Subcutaneous adipose tissue (tissue), 4 donors: ENCODE measurements around the gene RUFY4. TPM values are rescaled to one million over a fixed set of nuclear protein-coding genes. Genes with fewer than 3 reads are reported as not detected.

Experiments
- total RNA-seq, 4 donors: library from RNA; depleted of rRNA; stranded (reverse); fragments of >200 nt; gene quantifications; one replicate each; pipeline ENCODE4 v1.1.0, GENCODE V29; 2016
- TF ChIP-seq, protein P1 (sequence below): fragments of 450-650 bp; IDR thresholded peaks from one replicate; pipeline ENCODE4 v1.5.1; 2016; ENCODE audit warnings: low read depth, mild to moderate bottlenecking, control low read depth, antibody characterized with exemption, moderate library complexity

Gene RUFY4
- total RNA-seq, 4 donors from 2014 or later, result 0.85 to 2.4 TPM; not detected in 2

DNA sequence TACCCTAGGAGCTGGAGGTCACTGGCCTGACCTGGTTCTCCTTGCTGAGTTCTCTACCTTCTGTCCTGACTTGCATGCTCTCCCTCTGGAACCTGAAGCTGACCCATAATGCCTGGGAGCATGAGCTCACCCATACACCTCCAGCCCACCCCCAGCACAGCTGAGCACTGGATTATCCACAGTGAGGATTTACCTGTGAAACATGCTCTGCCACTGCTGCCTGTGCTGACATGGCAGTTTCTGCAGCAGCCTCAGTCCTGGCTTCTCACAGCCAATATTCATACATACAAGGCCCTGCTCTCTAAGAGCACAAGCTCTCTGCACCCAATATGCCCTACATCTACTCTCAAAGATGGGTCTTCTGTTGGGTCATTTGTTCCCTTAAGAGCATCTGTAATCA lies 61.8 kb downstream of the RUFY4 start:
- TF ChIP-seq, protein P1, sequence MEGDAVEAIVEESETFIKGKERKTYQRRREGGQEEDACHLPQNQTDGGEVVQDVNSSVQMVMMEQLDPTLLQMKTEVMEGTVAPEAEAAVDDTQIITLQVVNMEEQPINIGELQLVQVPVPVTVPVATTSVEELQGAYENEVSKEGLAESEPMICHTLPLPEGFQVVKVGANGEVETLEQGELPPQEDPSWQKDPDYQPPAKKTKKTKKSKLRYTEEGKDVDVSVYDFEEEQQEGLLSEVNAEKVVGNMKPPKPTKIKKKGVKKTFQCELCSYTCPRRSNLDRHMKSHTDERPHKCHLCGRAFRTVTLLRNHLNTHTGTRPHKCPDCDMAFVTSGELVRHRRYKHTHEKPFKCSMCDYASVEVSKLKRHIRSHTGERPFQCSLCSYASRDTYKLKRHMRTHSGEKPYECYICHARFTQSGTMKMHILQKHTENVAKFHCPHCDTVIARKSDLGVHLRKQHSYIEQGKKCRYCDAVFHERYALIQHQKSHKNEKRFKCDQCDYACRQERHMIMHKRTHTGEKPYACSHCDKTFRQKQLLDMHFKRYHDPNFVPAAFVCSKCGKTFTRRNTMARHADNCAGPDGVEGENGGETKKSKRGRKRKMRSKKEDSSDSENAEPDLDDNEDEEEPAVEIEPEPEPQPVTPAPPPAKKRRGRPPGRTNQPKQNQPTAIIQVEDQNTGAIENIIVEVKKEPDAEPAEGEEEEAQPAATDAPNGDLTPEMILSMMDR, result no peak

DNA sequence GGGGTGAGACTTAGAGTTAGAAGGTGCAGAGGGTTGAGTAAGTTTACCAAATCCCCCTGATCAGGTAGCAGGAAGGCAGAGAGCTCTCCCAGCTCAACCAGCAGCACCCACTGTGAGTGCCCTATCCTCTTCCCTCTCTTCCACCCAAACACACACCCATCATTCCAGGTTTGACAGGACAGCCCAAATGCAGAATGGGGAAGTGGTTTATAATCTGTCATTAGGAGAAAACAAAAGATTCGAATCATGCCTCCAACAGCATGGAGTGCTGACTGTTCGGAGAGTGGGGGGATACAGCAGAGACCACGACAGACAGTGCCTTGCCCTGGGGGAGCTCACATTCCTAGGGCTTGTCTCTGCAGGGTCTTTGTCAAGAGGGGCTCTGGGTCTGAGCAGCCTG lies 68.5 kb downstream of the RUFY4 start:
- TF ChIP-seq, protein P1, result no peak

DNA sequence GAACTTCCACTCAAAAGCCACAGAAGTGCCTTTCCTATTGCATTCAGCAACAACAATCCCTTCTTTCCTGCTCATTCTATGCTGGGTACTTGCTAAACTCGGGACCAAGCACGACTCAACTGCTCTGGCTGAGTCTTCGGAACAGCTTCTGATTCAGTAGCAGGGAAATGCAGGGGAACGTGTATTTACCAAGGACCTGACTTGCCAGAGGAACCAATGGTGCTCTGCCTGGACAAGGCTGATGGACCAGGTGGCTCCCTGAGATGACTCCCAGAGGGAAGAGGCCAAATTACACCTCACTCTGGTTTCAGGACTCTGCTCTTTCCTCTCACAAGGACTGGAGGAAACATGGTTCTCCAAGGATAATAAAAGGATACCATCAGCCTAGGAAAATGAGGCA lies 69.0 kb downstream of the RUFY4 start:
- TF ChIP-seq, protein P1, result no peak

Other genes with a start within 250 kb of the RUFY4 start
- gene TNS1, start 66.3 kb upstream of the RUFY4 start, total RNA-seq, result 1,000 to 10,000 TPM in 1 of 4 donors, 100 to 1,000 TPM in 3; 310 to 1,168 (median 450) TPM
- gene CXCR2, start 56.8 kb downstream of the RUFY4 start, total RNA-seq, result 1 to 10 TPM in 2 of 4 donors, under 1 TPM in 1, not detected in 1; 0.34 to 3.0 (median 1.6) TPM
- gene CXCR1, start 97.7 kb downstream of the RUFY4 start, total RNA-seq, result 1 to 10 TPM in 1 of 4 donors, not detected in 3; 2.3 TPM
- 100 to 1,000 TPM; 273 to 501 (median 341) TPM for gene ARPC2, start 147.9 kb downstream of the RUFY4 start, total RNA-seq
- gene GPBAR1, start 191.8 kb downstream of the RUFY4 start, total RNA-seq, result 10 to 100 TPM; 10.9 to 28.1 (median 16.8) TPM
- 100 to 1,000 TPM in 3 of 4 donors, 10 to 100 TPM in 1; 94.9 to 186 (median 123) TPM for gene AAMP, start 200.9 kb downstream of the RUFY4 start, total RNA-seq
- gene PNKD, start 201.3 kb downstream of the RUFY4 start, total RNA-seq, result 10 to 100 TPM; 26.1 to 50.4 (median 46.7) TPM
- 100 to 1,000 TPM; 246 to 398 (median 281) TPM for gene TMBIM1, start 223.2 kb downstream of the RUFY4 start, total RNA-seq